ENCODE results near the gene STK36. TPM values are rescaled to one million over a fixed set of nuclear protein-coding genes. Genes with fewer than 3 reads are reported as not detected.

Gene STK36
- polyA plus RNA-seq, 2 of the 4 experiments (the other 2 are of a cell fraction): 20.6 to 29.9 TPM

- POLR2A ChIA-PET: no interaction called here
- CTCF ChIA-PET: interaction anchor here (0.7 kb wide), 1 partner anchor 12 kb away, joined by 3 read pairs; no protein-coding TSS in a partner anchor
- H3K4me2 ChIP-seq: no peak overlapping the region
- H3K4me1 ChIP-seq: no peaks in the 10 kb centered on the region
- no peak for FAIRE-seq
- no peak for TF ChIP-seq USF2 (IDR thresholded peaks at IDR 0.05)
- TF ChIP-seq ESRRA (IDR thresholded peaks at IDR 0.05; ENCODE audit: borderline replicate concordance, low read length): no peak
- TF ChIP-seq REST (IDR thresholded peaks at IDR 0.05): no peak
- TF ChIP-seq RFX5 (IDR thresholded peaks at IDR 0.05): no peak
- no peak for TF ChIP-seq NFE2L2 (conservative IDR thresholded peaks at IDR 0.05; ENCODE audit: low read length)
- TF ChIP-seq ZNF302 (CRISPR knock-in tag; IDR thresholded peaks at IDR 0.05): no peak
- no peak for TF ChIP-seq TP53 (CRISPR knock-in tag; IDR thresholded peaks at IDR 0.05)
- TF ChIP-seq NPAS2 (CRISPR knock-in tag; IDR thresholded peaks at IDR 0.05; ENCODE audit: borderline replicate concordance): no peak
- no peak for TF ChIP-seq POLR2A (IDR thresholded peaks at IDR 0.05; ENCODE audit: low read length)
- no peak for TF ChIP-seq RARB (CRISPR knock-in tag; IDR thresholded peaks at IDR 0.05)
- TF ChIP-seq JUN (IDR thresholded peaks at IDR 0.05): no peak
- no peak for TF ChIP-seq PBX3 (IDR thresholded peaks at IDR 0.05)
- H3K4me3 ChIP-seq: no peak overlapping the region
- no peak for ATAC-seq
- H3K9me3 ChIP-seq: no peaks in the 10 kb centered on the region
- 89% methylated on average over 5 of the region's 5 CpGs for WGBS (ENCODE audit: missing lambda C conversion rate)
- no peak overlapping the region for H3K27ac ChIP-seq
- no peak for DNase-seq (ENCODE audit: low read depth in 1 of 2, low spot score in 1 of 2)
These were observed 36.2 kb upstream of the STK36 start for GRCh38 chr2:218635719-218636118.

- ChIA-PET POLR2A (no interaction called here), CTCF (no interaction called here)
- Histone ChIP-seq H3K9me3 (no peaks in the 10 kb centered on the region), H3K4me3 (no peak overlapping the region), H3K27ac (no peak overlapping the region), H3K4me2 (no peak overlapping the region), H3K4me1 (no peaks in the 10 kb centered on the region)
- no peak for ATAC-seq
- no peak for DNase-seq (ENCODE audit: low read depth in 1 of 2, low spot score in 1 of 2)
- no peak for TF ChIP-seq GATA3 (IDR thresholded peaks at IDR 0.05; ENCODE audit: borderline replicate concordance)
- FAIRE-seq: no peak
- WGBS (ENCODE audit: missing lambda C conversion rate): 95% methylated on average over 17 of the region's 18 CpGs
These were observed 33.5 kb upstream of the STK36 start for GRCh38 chr2:218638372-218638771.

- FAIRE-seq (no peak), DNase-seq (ENCODE audit: low read depth in 1 of 2, low spot score in 1 of 2) (no peak), ATAC-seq (no peak; a peak in 1 of 6 replicates)
- H3K4me3 ChIP-seq: no peak overlapping the region
- no peak overlapping the region for H3K4me2 ChIP-seq
- CTCF ChIA-PET: interaction anchor here (0.8 kb wide), 1 partner anchor 206 kb away, joined by 4 read pairs; no protein-coding TSS in a partner anchor
- 93% methylated on average over 11 of the region's 18 CpGs for WGBS (ENCODE audit: missing lambda C conversion rate)
- TF ChIP-seq EP300 (IDR thresholded peaks at IDR 0.05): no peak
- no peak for TF ChIP-seq CHD2 (IDR thresholded peaks at IDR 0.05; ENCODE audit: low read length, partially characterized antibody)
- TF ChIP-seq POLR2A (IDR thresholded peaks at IDR 0.05; ENCODE audit: low read length): 0 out of 2 replicates have a peak, but pooled peaks have one; percentile 6
- no peaks in the 10 kb centered on the region for H3K9me3 ChIP-seq
- POLR2A ChIA-PET: interaction anchor here (0.5 kb wide), 1 partner anchor 353 kb away, joined by 8 read pairs; no protein-coding TSS in a partner anchor
- no peak overlapping the region for H3K27ac ChIP-seq
- H3K4me1 ChIP-seq: peaks cover 14% of the 10 kb centered on the region; the same call in 1 of the 3 replicates
These were observed 29.7 kb upstream of the STK36 start for GRCh38 chr2:218642121-218642656.
